Measurements from ENCODE around the gene WFIKKN1.

DNA sequence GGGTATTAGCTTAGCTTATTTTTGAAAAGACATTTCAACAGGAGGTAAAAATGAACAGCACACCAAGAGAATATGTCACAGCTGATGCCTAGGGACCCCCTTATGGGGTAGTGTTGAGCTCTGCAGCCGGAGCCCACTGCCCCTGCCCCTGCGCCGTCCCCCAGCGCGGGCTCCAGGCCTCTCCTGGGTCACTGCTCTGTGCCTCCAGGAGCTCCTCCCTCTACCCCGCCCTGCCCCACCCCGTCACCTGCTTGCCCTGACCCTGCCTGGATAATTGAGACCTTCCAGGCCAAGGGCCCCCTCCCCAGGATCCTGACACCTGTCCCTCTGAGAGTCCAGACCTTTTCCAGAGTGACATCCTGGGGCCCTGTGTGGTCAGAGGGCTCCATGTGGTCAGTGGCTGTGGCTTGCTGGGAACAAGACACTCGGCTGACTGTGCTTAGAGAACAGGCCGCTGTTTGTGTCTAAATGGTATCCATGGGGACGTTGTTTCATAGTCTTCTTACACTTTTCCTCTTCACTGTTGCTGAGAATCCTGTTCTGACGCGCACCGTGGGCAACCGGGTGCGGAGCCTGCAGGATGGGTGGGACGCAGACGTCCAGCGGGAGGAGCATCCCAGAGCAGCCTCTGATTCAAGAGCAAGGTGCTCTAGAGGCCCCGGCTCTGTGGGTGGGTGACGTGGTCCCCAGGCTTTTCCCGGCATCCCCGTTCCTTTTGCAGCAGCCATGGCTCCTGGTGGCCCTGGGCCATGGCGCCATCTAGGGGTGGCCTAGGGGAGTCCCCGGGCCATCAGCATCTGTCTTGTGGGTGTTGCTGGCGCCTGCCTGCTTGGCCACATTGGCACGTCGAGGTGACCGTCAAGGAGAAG is 20.0 kb upstream of the WFIKKN1 start:
- TF ChIP-seq, protein P1, sequence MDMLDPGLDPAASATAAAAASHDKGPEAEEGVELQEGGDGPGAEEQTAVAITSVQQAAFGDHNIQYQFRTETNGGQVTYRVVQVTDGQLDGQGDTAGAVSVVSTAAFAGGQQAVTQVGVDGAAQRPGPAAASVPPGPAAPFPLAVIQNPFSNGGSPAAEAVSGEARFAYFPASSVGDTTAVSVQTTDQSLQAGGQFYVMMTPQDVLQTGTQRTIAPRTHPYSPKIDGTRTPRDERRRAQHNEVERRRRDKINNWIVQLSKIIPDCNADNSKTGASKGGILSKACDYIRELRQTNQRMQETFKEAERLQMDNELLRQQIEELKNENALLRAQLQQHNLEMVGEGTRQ (CRISPR knock-in tag; IDR thresholded peaks at IDR 0.05), result no peak
- TF ChIP-seq, protein P2, sequence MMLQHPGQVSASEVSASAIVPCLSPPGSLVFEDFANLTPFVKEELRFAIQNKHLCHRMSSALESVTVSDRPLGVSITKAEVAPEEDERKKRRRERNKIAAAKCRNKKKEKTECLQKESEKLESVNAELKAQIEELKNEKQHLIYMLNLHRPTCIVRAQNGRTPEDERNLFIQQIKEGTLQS (CRISPR knock-in tag; conservative IDR thresholded peaks at IDR 0.05), result no peak
- TF ChIP-seq, protein P3, sequence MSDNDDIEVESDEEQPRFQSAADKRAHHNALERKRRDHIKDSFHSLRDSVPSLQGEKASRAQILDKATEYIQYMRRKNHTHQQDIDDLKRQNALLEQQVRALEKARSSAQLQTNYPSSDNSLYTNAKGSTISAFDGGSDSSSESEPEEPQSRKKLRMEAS (CRISPR knock-in tag; IDR thresholded peaks at IDR 0.05), result no peak
- TF ChIP-seq CTCF (IDR thresholded peaks at IDR 0.05), result peak; percentile 87
- TF ChIP-seq E2F4 (CRISPR knock-in tag; IDR thresholded peaks at IDR 0.05; ENCODE audit: borderline replicate concordance, low read depth), result no peak
- TF ChIP-seq, protein P4, sequence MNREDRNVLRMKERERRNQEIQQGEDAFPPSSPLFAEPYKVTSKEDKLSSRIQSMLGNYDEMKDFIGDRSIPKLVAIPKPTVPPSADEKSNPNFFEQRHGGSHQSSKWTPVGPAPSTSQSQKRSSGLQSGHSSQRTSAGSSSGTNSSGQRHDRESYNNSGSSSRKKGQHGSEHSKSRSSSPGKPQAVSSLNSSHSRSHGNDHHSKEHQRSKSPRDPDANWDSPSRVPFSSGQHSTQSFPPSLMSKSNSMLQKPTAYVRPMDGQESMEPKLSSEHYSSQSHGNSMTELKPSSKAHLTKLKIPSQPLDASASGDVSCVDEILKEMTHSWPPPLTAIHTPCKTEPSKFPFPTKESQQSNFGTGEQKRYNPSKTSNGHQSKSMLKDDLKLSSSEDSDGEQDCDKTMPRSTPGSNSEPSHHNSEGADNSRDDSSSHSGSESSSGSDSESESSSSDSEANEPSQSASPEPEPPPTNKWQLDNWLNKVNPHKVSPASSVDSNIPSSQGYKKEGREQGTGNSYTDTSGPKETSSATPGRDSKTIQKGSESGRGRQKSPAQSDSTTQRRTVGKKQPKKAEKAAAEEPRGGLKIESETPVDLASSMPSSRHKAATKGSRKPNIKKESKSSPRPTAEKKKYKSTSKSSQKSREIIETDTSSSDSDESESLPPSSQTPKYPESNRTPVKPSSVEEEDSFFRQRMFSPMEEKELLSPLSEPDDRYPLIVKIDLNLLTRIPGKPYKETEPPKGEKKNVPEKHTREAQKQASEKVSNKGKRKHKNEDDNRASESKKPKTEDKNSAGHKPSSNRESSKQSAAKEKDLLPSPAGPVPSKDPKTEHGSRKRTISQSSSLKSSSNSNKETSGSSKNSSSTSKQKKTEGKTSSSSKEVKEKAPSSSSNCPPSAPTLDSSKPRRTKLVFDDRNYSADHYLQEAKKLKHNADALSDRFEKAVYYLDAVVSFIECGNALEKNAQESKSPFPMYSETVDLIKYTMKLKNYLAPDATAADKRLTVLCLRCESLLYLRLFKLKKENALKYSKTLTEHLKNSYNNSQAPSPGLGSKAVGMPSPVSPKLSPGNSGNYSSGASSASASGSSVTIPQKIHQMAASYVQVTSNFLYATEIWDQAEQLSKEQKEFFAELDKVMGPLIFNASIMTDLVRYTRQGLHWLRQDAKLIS (CRISPR knock-in tag; IDR thresholded peaks at IDR 0.05; ENCODE audit: borderline replicate concordance), result no peak
- no peak for TF ChIP-seq ZNF263 (CRISPR knock-in tag; IDR thresholded peaks at IDR 0.05; ENCODE audit: low read depth)
- no peak for TF ChIP-seq FOXK1 (CRISPR knock-in tag; IDR thresholded peaks at IDR 0.05)
- TF ChIP-seq IRF1 (CRISPR knock-in tag; IDR thresholded peaks at IDR 0.05), result no peak
- TF ChIP-seq ESRRA (CRISPR knock-in tag; IDR thresholded peaks at IDR 0.05; ENCODE audit: borderline replicate concordance), result no peak
